ENCODE results near the gene CAPZA2. TPM values are rescaled to one million over a fixed set of nuclear protein-coding genes. Genes with fewer than 3 reads are reported as not detected.

The CAPZA2 gene
- total and polyA plus RNA-seq, 9 of the 15 experiments (the other 6 are each of a cell fraction or from before 2014, with no cell fraction given) = 67.0 to 524 (median 176) TPM

DNA sequence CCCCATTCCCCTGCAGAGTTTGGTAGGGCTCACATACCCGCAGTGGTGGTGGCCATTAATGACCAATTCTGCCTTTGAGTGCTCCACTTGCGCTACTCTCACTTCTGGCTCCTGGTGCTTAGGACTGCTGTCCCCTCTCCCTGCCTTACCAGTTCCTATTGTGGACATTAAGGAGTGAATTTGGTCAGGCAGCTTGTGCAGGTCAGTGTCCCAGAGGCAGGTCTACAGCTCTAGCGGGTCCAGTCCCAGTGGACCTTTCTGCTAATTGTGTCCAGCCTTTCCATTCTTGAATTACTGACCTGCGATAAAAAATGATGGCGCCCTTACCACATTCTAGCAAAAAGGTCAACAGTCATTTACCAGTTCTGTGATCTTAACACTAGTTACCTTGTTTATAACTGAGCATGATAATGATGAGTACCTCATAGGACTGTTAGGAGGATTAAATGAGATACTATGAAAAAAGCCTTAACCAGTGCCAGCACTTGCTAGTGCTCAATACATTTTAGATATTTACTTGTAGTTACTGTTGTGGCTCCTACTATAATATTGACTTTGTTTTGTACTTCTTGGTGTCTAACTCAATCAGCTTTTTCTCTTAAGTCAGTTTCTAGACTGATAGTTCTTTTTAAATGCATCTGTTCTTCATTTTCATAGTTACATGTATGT lies 105.0 kb downstream of the CAPZA2 start (continued):
- TF ChIP-seq, protein P1, sequence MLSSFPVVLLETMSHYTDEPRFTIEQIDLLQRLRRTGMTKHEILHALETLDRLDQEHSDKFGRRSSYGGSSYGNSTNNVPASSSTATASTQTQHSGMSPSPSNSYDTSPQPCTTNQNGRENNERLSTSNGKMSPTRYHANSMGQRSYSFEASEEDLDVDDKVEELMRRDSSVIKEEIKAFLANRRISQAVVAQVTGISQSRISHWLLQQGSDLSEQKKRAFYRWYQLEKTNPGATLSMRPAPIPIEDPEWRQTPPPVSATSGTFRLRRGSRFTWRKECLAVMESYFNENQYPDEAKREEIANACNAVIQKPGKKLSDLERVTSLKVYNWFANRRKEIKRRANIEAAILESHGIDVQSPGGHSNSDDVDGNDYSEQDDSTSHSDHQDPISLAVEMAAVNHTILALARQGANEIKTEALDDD (IDR thresholded peaks at IDR 0.05) = peak; percentile 80
- TF ChIP-seq FOSL1 (tag; conservative IDR thresholded peaks at IDR 0.05) = no peak
- TF ChIP-seq KLF16 (IDR thresholded peaks at IDR 0.05) = no peak
- no peak for TF ChIP-seq ZNF384 (IDR thresholded peaks at IDR 0.05; ENCODE audit: low read depth, low read length)
- TF ChIP-seq SP1 (CRISPR knock-in tag; IDR thresholded peaks at IDR 0.05) = no peak
- TF ChIP-seq, protein P2, sequence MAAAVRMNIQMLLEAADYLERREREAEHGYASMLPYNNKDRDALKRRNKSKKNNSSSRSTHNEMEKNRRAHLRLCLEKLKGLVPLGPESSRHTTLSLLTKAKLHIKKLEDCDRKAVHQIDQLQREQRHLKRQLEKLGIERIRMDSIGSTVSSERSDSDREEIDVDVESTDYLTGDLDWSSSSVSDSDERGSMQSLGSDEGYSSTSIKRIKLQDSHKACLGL (CRISPR knock-in tag; IDR thresholded peaks at IDR 0.05; ENCODE audit: borderline replicate concordance, poor library complexity, severe bottlenecking) = no peak
- no peak for TF ChIP-seq ZNF431 (CRISPR knock-in tag; IDR thresholded peaks at IDR 0.05)
- peak; percentile 83 for TF ChIP-seq RBM25 (IDR thresholded peaks at IDR 0.05; ENCODE audit: low read depth, low read length, severe bottlenecking)
- no peak for TF ChIP-seq MYC (IDR thresholded peaks at IDR 0.05; ENCODE audit: low read depth, low read length)
- no peak for TF ChIP-seq MYC (CRISPR knock-in tag; IDR thresholded peaks at IDR 0.05; ENCODE audit: borderline replicate concordance, low read depth)
- peak; percentile 64 for TF ChIP-seq ZFP36 (IDR thresholded peaks at IDR 0.05; ENCODE audit: low read depth, low read length, partially characterized antibody)
- TF ChIP-seq HDAC1 (IDR thresholded peaks at IDR 0.05) = no peak
- TF ChIP-seq, protein P3, sequence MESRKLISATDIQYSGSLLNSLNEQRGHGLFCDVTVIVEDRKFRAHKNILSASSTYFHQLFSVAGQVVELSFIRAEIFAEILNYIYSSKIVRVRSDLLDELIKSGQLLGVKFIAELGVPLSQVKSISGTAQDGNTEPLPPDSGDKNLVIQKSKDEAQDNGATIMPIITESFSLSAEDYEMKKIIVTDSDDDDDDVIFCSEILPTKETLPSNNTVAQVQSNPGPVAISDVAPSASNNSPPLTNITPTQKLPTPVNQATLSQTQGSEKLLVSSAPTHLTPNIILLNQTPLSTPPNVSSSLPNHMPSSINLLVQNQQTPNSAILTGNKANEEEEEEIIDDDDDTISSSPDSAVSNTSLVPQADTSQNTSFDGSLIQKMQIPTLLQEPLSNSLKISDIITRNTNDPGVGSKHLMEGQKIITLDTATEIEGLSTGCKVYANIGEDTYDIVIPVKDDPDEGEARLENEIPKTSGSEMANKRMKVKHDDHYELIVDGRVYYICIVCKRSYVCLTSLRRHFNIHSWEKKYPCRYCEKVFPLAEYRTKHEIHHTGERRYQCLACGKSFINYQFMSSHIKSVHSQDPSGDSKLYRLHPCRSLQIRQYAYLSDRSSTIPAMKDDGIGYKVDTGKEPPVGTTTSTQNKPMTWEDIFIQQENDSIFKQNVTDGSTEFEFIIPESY (CRISPR knock-in tag; IDR thresholded peaks at IDR 0.05) = peak; percentile 51; the same call in 1 of the 2 replicates
- TF ChIP-seq BRD9 (IDR thresholded peaks at IDR 0.05; ENCODE audit: low read depth, partially characterized antibody) = no peak
- TF ChIP-seq, protein P4, sequence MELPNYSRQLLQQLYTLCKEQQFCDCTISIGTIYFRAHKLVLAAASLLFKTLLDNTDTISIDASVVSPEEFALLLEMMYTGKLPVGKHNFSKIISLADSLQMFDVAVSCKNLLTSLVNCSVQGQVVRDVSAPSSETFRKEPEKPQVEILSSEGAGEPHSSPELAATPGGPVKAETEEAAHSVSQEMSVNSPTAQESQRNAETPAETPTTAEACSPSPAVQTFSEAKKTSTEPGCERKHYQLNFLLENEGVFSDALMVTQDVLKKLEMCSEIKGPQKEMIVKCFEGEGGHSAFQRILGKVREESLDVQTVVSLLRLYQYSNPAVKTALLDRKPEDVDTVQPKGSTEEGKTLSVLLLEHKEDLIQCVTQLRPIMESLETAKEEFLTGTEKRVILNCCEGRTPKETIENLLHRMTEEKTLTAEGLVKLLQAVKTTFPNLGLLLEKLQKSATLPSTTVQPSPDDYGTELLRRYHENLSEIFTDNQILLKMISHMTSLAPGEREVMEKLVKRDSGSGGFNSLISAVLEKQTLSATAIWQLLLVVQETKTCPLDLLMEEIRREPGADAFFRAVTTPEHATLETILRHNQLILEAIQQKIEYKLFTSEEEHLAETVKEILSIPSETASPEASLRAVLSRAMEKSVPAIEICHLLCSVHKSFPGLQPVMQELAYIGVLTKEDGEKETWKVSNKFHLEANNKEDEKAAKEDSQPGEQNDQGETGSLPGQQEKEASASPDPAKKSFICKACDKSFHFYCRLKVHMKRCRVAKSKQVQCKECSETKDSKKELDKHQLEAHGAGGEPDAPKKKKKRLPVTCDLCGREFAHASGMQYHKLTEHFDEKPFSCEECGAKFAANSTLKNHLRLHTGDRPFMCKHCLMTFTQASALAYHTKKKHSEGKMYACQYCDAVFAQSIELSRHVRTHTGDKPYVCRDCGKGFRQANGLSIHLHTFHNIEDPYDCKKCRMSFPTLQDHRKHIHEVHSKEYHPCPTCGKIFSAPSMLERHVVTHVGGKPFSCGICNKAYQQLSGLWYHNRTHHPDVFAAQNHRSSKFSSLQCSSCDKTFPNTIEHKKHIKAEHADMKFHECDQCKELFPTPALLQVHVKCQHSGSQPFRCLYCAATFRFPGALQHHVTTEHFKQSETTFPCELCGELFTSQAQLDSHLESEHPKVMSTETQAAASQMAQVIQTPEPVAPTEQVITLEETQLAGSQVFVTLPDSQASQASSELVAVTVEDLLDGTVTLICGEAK (IDR thresholded peaks at IDR 0.05) = no peak
- TF ChIP-seq, protein P4 (CRISPR knock-in tag; IDR thresholded peaks at IDR 0.05) = no peak

All from K562 (cell line).